ENCODE measurements around the gene JAZF1.

DNA sequence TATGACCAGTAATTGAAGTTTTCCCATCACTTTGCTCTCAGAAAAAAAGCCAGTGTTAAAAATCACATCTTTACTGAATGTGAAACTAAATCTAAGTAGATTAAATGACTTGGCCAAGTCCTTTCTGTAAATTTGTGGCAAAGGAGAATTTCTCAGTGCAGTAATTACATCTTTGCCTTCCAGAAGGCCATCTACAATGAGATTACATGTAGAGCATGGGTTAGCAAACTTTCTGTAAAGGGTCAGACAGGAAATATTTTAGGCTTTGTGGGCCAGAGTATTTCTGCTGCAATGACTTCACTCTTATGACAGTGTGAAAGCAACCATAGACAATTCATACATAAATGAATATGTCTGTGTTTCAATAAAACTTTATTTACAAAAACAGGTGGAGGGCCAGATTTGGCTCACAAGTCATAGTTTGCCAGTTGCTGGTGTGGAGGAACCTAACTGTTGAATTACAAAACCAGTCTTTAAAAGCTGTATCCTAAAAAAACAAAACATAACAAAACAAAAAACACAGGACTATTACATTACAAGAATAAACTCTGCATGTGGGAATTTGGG lies 249.6 kb downstream of the JAZF1 start:
- TF ChIP-seq, protein P1, sequence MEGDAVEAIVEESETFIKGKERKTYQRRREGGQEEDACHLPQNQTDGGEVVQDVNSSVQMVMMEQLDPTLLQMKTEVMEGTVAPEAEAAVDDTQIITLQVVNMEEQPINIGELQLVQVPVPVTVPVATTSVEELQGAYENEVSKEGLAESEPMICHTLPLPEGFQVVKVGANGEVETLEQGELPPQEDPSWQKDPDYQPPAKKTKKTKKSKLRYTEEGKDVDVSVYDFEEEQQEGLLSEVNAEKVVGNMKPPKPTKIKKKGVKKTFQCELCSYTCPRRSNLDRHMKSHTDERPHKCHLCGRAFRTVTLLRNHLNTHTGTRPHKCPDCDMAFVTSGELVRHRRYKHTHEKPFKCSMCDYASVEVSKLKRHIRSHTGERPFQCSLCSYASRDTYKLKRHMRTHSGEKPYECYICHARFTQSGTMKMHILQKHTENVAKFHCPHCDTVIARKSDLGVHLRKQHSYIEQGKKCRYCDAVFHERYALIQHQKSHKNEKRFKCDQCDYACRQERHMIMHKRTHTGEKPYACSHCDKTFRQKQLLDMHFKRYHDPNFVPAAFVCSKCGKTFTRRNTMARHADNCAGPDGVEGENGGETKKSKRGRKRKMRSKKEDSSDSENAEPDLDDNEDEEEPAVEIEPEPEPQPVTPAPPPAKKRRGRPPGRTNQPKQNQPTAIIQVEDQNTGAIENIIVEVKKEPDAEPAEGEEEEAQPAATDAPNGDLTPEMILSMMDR (IDR thresholded peaks at IDR 0.05): no peak
- TF ChIP-seq POLR2A (IDR thresholded peaks at IDR 0.05): no peak
